HepG2 (cell line): ENCODE data around the gene FPR3. TPM values are rescaled to one million over a fixed set of nuclear protein-coding genes. Genes with fewer than 3 reads are reported as not detected.

Experiments used
- ATAC-seq: fragments of 200-7000 bp; cut with Tn5 transposase; 3 replicates; pipeline ENCODE4 v1.9.1; 2020; ENCODE audit warnings: mild to moderate bottlenecking, moderate library complexity
- BruUV-seq: library from RNA; stranded (reverse); fragments of 400-500 nt; replicated peaks from 2 replicates; lab custom pipeline; 2021; lab: Mats Ljungman, UMichigan
- CTCF ChIA-PET: fragments of 300-600 bp; formaldehyde crosslinking; extraction: SDS; loops from one replicate; lab custom pipeline; 2021; ENCODE audit warnings: low total read pairs, inconsistent platforms, low intra/inter-chr PET ratio; lab: Yijun Ruan, JAX
- POLR2A ChIA-PET: fragments of 350-600 bp; sonication (Branson Sonifier 250); formaldehyde crosslinking; loops from one replicate; lab custom pipeline; 2020; ENCODE audit warnings: antibody characterized with exemption, inconsistent platforms; lab: Yijun Ruan, JAX
- DNase-seq: peaks from one replicate; pipeline ENCODE4 v3.0.0-alpha.2; 2015; ENCODE audit warnings: low spot score
- FAIRE-seq: peaks from 3 replicates; lab custom pipeline; 2011; peaks lifted over from hg19 to GRCh38; lab: Jason Lieb, UNC
- H2AFZ ChIP-seq: one replicate; pipeline ENCODE4 v1.6.1; 2011; ENCODE audit warnings: low read length, inconsistent platforms
- H3K27ac ChIP-seq: fragments of 300-600 bp; 3 replicates; pipeline ENCODE4 v1.8.0; 2011; ENCODE audit warnings: mixed run types, mild to moderate bottlenecking, mixed read lengths, low read length, inconsistent platforms; ENCODE audit not compliant: insufficient read depth; ENCODE audit errors: extremely low read length
- H3K27me3 ChIP-seq, 2 experiments: fragments of 200-600 bp in 1 of 2; 2 replicates in 1 of 2; 3 replicates in 1 of 2; pipeline versions ENCODE4 v1.6.0 to v1.8.0; 2011; ENCODE audit warnings: low read length in 2 of 2, mild to moderate bottlenecking in 2 of 2, moderate library complexity in 2 of 2, inconsistent platforms in 1 of 2; ENCODE audit not compliant: insufficient read depth in 2 of 2, control insufficient read depth in 1 of 2
- H3K36me3 ChIP-seq, 2 experiments: fragments of 200-600 bp in 1 of 2; replicated peaks in 1 of 2; 2 replicates in 1 of 2; 3 replicates in 1 of 2; pipeline versions ENCODE4 v1.5.1 to v1.8.0; 2011; ENCODE audit warnings: low read length in 2 of 2, inconsistent platforms in 1 of 2; ENCODE audit not compliant: insufficient read depth in 2 of 2, control insufficient read depth in 1 of 2
- H3K4me1 ChIP-seq: 2 replicates; pipeline ENCODE4 v1.5.1; 2012; ENCODE audit warnings: low read length, inconsistent platforms; ENCODE audit not compliant: insufficient read depth
- H3K4me2 ChIP-seq: 2 replicates; pipeline ENCODE4 v1.6.0; 2011; ENCODE audit warnings: low read depth, low read length, inconsistent platforms
- H3K4me3 ChIP-seq, 3 experiments: fragments of 200-600 bp in 1 of 3; sonication (generic), shearing (Covaris generic) in 1 of 3; replicated peaks in 1 of 3; 2 replicates each; pipeline ENCODE4 v1.5.1; 2011 to 2016; ENCODE audit warnings: low read length in 3 of 3, inconsistent platforms in 2 of 3, low read depth in 2 of 3, mild to moderate bottlenecking in 2 of 3, control low read depth in 1 of 3, mixed read lengths in 1 of 3; ENCODE audit not compliant: insufficient read depth in 1 of 3
- H3K79me2 ChIP-seq: one replicate; pipeline ENCODE4 v1.6.1; 2011; ENCODE audit warnings: low read length, inconsistent platforms; ENCODE audit not compliant: insufficient read depth
- H3K9ac ChIP-seq: 2 replicates; pipeline ENCODE4 v1.6.0; 2011; ENCODE audit warnings: mild to moderate bottlenecking, low read depth, low read length, inconsistent platforms; ENCODE audit not compliant: insufficient read depth
- H3K9me3 ChIP-seq: 2 replicates; pipeline ENCODE4 v1.5.1; 2012; ENCODE audit warnings: mild to moderate bottlenecking, low read length
- H4K20me1 ChIP-seq: 2 replicates; pipeline ENCODE4 v1.6.0; 2011; ENCODE audit warnings: inconsistent platforms, mild to moderate bottlenecking, low read length, moderate library complexity; ENCODE audit not compliant: insufficient read depth
- ARNT2 ChIP-seq: sonication (generic); formaldehyde crosslinking; IDR thresholded peaks from 2 replicates; pipeline ENCODE4 v1.8.0; 2022; ENCODE audit warnings: mild to moderate bottlenecking, low read depth, missing genetic modification reagents, moderate library complexity
- SPEN ChIP-seq: sonication (generic); formaldehyde crosslinking; IDR thresholded peaks from 2 replicates; pipeline ENCODE4 v1.5.1; 2020; ENCODE audit warnings: low read depth, mild to moderate bottlenecking, missing genetic modification reagents
- ZBTB26 ChIP-seq: IDR thresholded peaks from 2 replicates; pipeline ENCODE4 v1.6.1; 2016; ENCODE audit warnings: missing compliant biosample characterization, missing genetic modification reagents, borderline replicate concordance
- ZNF256 ChIP-seq: sonication (generic); formaldehyde crosslinking; conservative IDR thresholded peaks from 2 replicates; pipeline ENCODE4 v1.4.0; 2020; ENCODE audit warnings: missing genetic modification reagents
- WGBS: methylation state at CpG from one replicate; pipeline ENCODE4 v1.1.6; 2017; ENCODE audit warnings: low lambda C conversion rate; 5-methylcytosine and 5-hydroxymethylcytosine counted together
- in situ Hi-C: cut with HindIII; loops from 2 replicates; pipeline ENCODE4 v1.10.0; 2017; ENCODE audit warnings: low pct_unique_long_range_greater_than_20kb; ENCODE audit not compliant: extremely low pct_ligation_motif_present
- intact Hi-C: fragments of 100-400 bp; cut with micrococcal nuclease; formaldehyde crosslinking; loops from one replicate; pipeline ENCODE4 v1.10.0; 2022; ENCODE audit not compliant: unreplicated experiment
- polyA plus RNA-seq, 8 experiments: library from polyadenylated mRNA; depleted of rRNA in 3 of 8; stranded (reverse) in 7 of 8; unstranded in 1 of 8; fragments of >200 nt; fragmentation: Illumina TruSeq in 4 of 8; extraction: Trizol in 4 of 8; gene quantifications; 2 replicates each; pipeline versions ENCODE4 v1.2.1 to v1.2.3, GENCODE V29; 2011 to 2016; ENCODE audit warnings: low read depth in 4 of 8, missing spikeins in 1 of 8, mixed read lengths in 1 of 8; ENCODE audit not compliant: insufficient read depth in 1 of 8
- total RNA-seq, 5 experiments: library from RNA; depleted of rRNA; stranded (reverse); fragments of >200 nt; fragmentation: Illumina TruSeq; extraction: Trizol; gene quantifications; 2 replicates each; pipeline ENCODE4 v1.2.3, GENCODE V29; 2016; ENCODE audit warnings: low read depth in 1 of 5
- TF ChIP-seq, protein P1 (sequence below): IDR thresholded peaks from 2 replicates; pipeline ENCODE4 v1.6.1; 2016; ENCODE audit warnings: low read depth, missing genetic modification reagents, missing compliant biosample characterization
- TF ChIP-seq, protein P2 (sequence below): sonication (generic); formaldehyde crosslinking; IDR thresholded peaks from 2 replicates; pipeline ENCODE4 v1.5.0; 2020; ENCODE audit warnings: missing genetic modification reagents, mild to moderate bottlenecking, borderline replicate concordance

The FPR3 gene
- total and polyA plus RNA-seq, 2 of the 13 experiments (the other 11 are each of a cell fraction or from before 2014, with no cell fraction given), result not detected

GRCh38 chr19:51761696-51762095, 33.3 kb upstream of the FPR3 start:
- no peak overlapping the region for H3K4me3 ChIP-seq
- no peak overlapping the region for H3K27ac ChIP-seq
- TF ChIP-seq, protein P1, sequence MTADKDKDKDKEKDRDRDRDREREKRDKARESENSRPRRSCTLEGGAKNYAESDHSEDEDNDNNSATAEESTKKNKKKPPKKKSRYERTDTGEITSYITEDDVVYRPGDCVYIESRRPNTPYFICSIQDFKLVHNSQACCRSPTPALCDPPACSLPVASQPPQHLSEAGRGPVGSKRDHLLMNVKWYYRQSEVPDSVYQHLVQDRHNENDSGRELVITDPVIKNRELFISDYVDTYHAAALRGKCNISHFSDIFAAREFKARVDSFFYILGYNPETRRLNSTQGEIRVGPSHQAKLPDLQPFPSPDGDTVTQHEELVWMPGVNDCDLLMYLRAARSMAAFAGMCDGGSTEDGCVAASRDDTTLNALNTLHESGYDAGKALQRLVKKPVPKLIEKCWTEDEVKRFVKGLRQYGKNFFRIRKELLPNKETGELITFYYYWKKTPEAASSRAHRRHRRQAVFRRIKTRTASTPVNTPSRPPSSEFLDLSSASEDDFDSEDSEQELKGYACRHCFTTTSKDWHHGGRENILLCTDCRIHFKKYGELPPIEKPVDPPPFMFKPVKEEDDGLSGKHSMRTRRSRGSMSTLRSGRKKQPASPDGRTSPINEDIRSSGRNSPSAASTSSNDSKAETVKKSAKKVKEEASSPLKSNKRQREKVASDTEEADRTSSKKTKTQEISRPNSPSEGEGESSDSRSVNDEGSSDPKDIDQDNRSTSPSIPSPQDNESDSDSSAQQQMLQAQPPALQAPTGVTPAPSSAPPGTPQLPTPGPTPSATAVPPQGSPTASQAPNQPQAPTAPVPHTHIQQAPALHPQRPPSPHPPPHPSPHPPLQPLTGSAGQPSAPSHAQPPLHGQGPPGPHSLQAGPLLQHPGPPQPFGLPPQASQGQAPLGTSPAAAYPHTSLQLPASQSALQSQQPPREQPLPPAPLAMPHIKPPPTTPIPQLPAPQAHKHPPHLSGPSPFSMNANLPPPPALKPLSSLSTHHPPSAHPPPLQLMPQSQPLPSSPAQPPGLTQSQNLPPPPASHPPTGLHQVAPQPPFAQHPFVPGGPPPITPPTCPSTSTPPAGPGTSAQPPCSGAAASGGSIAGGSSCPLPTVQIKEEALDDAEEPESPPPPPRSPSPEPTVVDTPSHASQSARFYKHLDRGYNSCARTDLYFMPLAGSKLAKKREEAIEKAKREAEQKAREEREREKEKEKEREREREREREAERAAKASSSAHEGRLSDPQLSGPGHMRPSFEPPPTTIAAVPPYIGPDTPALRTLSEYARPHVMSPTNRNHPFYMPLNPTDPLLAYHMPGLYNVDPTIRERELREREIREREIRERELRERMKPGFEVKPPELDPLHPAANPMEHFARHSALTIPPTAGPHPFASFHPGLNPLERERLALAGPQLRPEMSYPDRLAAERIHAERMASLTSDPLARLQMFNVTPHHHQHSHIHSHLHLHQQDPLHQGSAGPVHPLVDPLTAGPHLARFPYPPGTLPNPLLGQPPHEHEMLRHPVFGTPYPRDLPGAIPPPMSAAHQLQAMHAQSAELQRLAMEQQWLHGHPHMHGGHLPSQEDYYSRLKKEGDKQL, result no peak
- TF ChIP-seq ZNF256 (no peak), ARNT2 (CRISPR knock-in tag) (no peak), SPEN (CRISPR knock-in tag) (no peak), ZBTB26 (CRISPR knock-in tag) (no peak)
- TF ChIP-seq, protein P2, sequence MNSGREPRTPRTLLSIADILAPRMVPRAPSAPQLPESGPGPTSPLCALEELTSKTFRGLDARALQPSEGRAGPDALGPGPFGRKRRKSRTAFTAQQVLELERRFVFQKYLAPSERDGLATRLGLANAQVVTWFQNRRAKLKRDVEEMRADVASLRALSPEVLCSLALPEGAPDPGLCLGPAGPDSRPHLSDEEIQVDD (CRISPR knock-in tag), result no peak
- ATAC-seq (no peak), DNase-seq (no peak), FAIRE-seq (no peak)
- in situ Hi-C loops, result no loop called here
- no peak overlapping the region for H2AFZ ChIP-seq
- 46% methylated on average over 7 of the region's 7 CpGs for WGBS
- H3K9me3 ChIP-seq, result no peaks in the 10 kb centered on the region; the same call in 1 of the 2 replicates
- no peaks in the 10 kb centered on the region for H3K79me2 ChIP-seq
- BruUV-seq, result no TSS peak
- CTCF ChIA-PET, result no interaction called here
- no peaks in the 10 kb centered on the region for H4K20me1 ChIP-seq
- no peaks in the 10 kb centered on the region for H3K4me1 ChIP-seq
- no peak overlapping the region for H3K9ac ChIP-seq
- H3K36me3 ChIP-seq, result no peaks in the 10 kb centered on the region
- peaks cover 0 to 5% of the 10 kb centered on the region in 2 experiments; a peak in 2 of 5 replicates for H3K27me3 ChIP-seq
- H3K4me2 ChIP-seq, result no peak overlapping the region
- POLR2A ChIA-PET, result no interaction called here
- intact Hi-C loops, result no loop called here
